Right kidney (tissue), 1 donor: ENCODE data around the gene PLPP4.
"Not testable (repeated sequence)": the region's sequence is repeated elsewhere in the genome, so short reads cannot be mapped to it uniquely, and the experiment has no call there.

ENCODE experiments used
- DNase-seq: peaks from one replicate; pipeline ENCODE4 v3.0.0-alpha.2; 2016

The PLPP4 gene

DNA sequence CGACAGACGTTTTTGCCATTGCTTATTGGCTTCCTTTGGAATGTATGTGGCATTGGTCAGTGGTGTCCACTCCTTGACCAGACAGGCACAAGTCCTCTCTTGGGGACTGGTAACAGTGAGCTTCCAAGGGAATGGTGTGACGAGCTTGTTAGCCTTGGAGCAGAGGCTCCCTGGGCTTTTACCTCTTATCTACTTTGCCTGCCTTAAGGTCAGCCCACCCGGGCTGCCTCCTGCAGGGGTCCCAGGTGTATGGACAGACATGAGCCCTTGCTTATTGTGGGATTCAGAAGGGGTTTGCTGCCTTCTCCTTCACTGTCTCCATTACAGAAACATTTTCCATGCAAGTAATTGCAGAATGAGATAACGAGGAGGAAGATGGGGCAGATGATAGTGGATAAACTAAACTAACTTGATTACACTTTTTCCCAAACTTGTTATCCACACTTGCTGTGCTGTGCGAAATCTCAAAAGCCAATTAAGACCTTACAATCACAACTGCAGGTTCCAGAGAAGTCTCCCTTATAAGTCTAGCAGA is 29.7 kb downstream of the PLPP4 start:
- no peak for DNase-seq

GRCh38 chr10:120490288-120490687 is 33.3 kb downstream of the PLPP4 start:
- DNase-seq, result no peak

DNA sequence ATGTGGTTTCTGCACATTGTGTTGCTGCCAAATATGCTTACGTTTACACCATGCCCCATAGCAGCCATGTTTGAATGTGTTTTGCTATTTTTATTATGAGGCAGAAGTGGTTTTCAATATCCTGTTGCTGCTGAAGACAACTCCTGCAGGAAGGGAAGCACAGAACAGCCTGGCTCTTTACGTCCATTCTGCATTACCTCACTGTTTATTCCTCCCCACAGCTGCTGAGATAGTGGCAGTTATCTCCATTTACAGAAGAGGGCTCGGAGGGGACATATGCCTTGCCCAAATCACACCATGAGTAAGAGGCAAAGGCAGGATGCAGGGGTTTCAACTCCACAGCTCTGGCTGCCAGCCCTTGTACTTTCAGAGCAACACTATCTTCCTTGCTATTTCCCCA is 35.3 kb downstream of the PLPP4 start:
- no peak for DNase-seq

GRCh38 chr10:120493411-120494312 is 36.6 kb downstream of the PLPP4 start:
- DNase-seq, result no peak

DNA sequence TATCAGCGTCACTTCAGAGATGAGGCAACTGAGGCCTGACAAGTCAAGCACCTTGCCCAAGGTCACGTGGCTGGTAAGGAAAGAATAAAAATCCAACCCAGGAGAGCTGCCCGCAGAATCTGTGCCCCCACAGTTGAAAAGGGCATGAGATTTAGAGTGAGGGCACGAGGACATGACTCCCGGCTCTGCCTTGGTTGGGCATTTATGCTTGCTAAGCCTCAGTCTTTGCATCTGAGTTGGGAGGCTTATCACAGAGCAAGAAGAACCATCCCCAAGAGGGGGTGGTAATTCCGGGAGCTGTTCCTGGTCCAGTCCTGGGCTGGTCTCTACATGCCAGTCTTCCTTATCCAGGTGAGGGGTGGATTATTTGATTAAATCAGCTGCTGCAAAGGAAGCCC is 37.3 kb downstream of the PLPP4 start:
- no peak for DNase-seq

DNA sequence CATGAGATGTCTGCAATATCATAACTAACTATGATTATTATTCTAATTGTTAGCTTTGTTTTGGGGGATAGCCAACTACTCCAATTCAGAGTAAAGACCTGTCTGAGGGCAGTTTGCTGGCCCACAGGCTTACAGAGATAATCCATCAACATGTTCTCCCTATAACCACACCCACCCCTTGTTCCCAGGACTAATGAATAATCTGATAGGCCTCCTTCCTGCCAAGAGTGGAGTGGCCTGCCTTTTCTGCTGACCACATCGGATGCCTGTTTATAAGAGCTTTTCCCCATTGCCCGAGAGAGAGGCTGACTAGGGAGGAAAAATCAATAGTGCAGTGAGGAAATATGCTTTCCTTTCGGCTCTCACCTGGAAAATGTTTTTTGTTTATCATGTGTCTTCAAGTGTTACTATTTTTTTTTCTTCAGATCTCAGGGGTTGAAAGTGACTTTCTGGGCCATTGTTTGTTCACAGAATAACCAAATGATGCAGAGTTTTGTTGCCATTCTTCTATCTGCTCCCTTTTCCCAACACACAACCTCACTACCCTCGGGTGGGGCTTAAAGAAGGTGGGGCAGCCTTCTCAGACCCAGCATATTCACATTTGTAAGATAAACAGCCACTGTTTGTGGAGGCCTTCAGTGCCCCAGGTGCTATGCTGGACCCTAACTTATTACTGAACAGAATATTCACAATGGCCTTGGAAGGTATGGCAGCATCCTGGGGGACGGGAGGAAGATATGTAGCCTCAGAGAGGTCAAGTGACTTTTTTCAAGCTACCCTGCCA is 38.4 kb downstream of the PLPP4 start:
- DNase-seq, result no peak

DNA sequence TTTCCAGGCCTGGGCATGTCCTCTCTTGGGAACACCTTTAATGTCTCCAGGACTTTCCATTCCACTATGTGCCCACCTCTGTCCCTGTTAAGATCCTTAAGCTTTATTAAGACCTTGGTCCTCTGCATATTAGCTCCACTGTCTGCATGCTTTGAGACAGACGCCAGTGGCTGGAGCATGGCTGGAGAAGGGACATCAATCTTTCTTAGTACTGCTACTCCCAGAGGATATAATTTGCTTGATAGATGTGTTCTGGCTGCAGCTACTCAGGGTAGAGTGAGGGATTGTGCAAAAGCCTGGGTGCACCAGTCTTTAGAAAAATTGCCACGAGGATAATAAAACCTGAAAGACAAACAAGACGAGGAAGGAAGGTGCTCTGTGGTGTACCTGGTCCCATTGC is 42.9 kb downstream of the PLPP4 start:
- DNase-seq, result no peak

DNA sequence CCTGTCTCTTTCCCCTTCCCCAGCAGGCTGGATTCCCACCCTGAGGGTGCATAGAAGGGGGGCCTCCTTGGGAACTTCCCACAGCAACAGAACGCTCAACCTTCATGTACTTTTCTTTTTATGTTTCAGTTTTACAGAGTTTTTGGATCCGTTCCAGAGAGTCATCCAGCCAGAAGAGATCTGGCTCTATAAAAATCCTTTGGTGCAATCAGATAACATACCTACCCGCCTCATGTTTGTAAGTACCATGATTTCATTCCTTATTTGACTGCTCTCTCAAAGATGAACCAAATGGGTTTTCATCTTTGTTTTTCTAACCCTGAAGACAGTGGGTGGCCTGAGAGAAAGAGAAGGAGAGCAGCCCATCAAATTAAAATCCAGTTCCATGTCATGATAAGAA is 46.7 kb downstream of the PLPP4 start:
- no peak for DNase-seq

GRCh38 chr10:120504227-120504626 is 47.2 kb downstream of the PLPP4 start:
- DNase-seq, result not testable (repeated sequence)

- no peak for DNase-seq
Observed at GRCh38 chr10:120505056-120505455, 48.0 kb downstream of the PLPP4 start.

- no peak for DNase-seq
Observed at GRCh38 chr10:120505866-120506265, 48.8 kb downstream of the PLPP4 start.

GRCh38 chr10:120506674-120507073 is 49.6 kb downstream of the PLPP4 start:
- no peak for DNase-seq

DNA sequence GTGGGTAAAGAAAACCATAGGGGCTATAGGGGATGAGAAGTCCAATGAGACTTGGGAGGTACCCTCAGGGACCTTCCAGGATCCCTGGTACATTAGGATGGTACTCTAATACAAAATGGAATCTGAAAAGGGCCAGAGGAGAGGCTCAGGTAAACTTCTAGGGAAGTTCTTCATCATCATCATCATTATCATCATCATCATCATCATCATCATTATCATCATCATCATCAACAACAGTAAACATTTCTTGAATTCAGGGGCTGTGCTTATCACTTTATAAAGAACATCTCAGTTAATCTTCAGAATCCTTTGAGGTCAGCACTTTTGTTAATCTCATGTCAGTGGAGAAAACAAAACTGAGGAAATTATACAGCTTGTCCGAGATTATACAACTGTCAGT is 50.1 kb downstream of the PLPP4 start:
- no peak for DNase-seq

DNA sequence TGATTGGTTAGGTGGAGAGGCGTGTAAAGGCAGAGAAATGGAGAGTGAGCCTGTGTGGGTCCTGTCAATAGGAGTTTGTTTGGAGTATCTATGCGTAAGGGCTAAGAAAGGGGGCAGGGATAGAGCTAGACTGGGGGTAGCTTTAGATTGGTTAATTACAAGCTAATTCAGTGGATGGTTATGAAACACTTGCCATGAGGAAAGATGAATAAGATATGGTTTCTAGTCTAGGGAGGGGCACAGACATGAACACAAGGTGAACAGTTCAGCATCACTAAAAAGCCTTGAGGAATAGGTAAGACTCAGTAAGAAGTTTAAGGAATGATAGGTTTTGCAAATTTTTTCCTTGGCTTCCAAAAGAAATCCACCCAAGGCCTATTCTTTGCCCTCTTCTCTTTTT is 50.6 kb downstream of the PLPP4 start:
- DNase-seq, result no peak

- no peak for DNase-seq
Observed at GRCh38 chr10:120508393-120508792, 51.4 kb downstream of the PLPP4 start.

DNA sequence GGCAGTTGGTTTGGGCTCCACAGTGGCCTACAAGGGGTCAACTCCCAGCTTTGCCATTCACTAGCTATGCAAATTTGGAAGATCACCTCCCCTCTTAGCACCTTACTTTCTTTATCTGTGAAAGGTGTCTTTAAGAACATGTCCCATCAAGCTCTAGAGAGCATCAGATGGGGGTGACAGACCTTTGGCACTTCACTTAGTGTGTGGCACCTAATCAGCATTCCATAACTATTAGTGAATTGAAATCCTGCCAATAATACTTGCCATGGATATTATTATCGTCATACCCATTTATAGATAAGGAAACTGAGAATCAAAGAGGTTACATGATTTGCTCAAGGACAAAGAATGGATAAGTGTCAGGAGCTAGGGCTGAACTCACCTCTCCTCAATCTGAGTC is 51.9 kb downstream of the PLPP4 start:
- no peak for DNase-seq

- DNase-seq, result no peak
Observed at GRCh38 chr10:120511165-120511564, 54.1 kb downstream of the PLPP4 start.

DNA sequence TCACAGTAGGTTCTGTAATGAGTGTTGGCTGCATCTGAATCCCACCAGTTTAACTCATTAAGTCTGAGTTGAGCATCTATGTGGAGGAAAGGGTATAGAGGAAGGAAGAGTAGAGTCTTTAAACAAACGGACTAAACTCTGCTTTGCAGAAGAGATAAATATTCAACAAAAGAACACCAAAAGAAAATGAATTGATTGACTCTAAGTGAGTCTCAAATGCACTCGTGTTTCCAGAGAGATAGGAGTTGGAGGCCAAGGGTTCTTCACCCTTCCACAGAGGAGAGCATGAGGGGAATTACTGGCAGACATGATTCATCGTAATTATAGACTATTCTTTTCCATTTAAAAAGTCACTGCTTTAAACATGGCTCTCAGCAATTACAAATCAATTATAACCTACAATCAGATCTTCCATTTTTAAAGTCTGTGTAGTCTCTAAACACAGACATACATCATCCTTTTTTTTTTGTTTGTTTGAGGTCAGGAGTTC is 56.3 kb downstream of the PLPP4 start:
- no peak for DNase-seq

GRCh38 chr10:120514035-120514620 is 57.1 kb downstream of the PLPP4 start:
- peak; percentile 8 for DNase-seq

GRCh38 chr10:120514959-120515358 is 57.9 kb downstream of the PLPP4 start:
- no peak for DNase-seq

DNA sequence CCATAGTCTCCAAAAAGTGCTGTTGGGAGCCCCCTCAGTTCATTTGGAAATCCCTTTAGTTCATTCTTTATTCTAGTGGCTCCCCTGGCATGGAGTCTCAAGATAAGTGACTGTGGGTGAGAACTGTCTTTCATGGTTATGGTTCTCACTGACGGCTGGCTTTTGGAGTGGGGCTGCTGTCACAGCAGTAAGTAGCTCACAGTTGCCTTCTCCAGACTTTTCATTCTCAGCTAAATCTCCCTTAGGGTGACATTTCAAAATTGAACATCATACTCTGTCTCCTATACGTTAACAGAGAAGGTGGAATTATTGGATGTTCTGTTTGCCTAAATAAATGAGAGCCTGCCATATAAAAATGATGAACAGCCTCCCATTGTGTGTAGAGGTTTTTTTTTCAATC is 58.7 kb downstream of the PLPP4 start:
- DNase-seq, result no peak

- DNase-seq, result no peak
Observed at GRCh38 chr10:120516426-120516825, 59.4 kb downstream of the PLPP4 start.

DNA sequence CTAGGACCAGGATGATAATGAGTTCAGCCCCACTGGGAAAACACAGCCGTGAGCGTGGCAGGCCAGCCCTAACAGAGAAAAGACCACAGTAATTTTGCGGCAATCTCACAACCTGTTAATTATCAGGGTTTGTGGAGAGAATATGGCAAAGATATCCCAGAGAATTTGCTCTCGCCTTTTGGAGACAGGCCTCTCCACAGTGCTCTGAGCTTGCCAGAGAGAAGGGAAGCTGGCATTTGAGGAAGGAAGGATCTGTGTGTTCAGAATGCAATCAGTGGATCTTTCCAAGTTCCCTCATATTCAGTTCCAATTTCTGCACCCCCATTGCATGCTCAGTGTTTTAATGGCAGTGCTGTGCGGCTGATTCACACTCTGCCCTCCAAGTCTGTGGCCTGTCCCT is 60.2 kb downstream of the PLPP4 start:
- DNase-seq, result no peak
